CD14-positive monocyte (primary cell): ENCODE results near the gene XIRP2. TPM values are rescaled to one million over a fixed set of nuclear protein-coding genes. Genes with fewer than 3 reads are reported as not detected.

Experiments
- DNase-seq, 3 donors: peaks; one replicate each; pipeline ENCODE4 v3.0.0-alpha.2; 2011 to 2022
- H2AFZ ChIP-seq: 2 replicates; pipeline ENCODE4 v1.6.0; 2012; ENCODE audit warnings: mild to moderate bottlenecking, low read depth, low read length, inconsistent platforms; ENCODE audit not compliant: insufficient read depth, poor library complexity, severe bottlenecking
- H3K27ac ChIP-seq, 2 donors: 1 replicate in 1 of 2; 2 replicates in 1 of 2; pipeline ENCODE4 v1.5.1; 2012 to 2013; ENCODE audit warnings: low read length in 2 of 2, control low read depth in 1 of 2, inconsistent platforms in 1 of 2, low read depth in 1 of 2, mild to moderate bottlenecking in 1 of 2
- H3K27me3 ChIP-seq, 2 donors: one replicate each; pipeline versions ENCODE4 v1.6.0 to v1.6.1; 2011 to 2013; ENCODE audit warnings: low read length in 2 of 2; ENCODE audit not compliant: control insufficient read depth in 2 of 2, insufficient read depth in 2 of 2
- H3K36me3 ChIP-seq, 2 donors: replicated peaks in 1 of 2; 1 replicate in 1 of 2; 2 replicates in 1 of 2; pipeline versions ENCODE4 v1.5.1 to v1.6.1; 2012 to 2013; ENCODE audit warnings: low read length in 2 of 2, control low read depth in 1 of 2, inconsistent platforms in 1 of 2, mild to moderate bottlenecking in 1 of 2; ENCODE audit not compliant: insufficient read depth in 2 of 2, control insufficient read depth in 1 of 2
- H3K4me1 ChIP-seq, 2 donors: 1 replicate in 1 of 2; 2 replicates in 1 of 2; pipeline versions ENCODE4 v1.5.1 to v1.6.1; 2012 to 2013; ENCODE audit warnings: low read length in 2 of 2, control low read depth in 1 of 2, inconsistent platforms in 1 of 2, mild to moderate bottlenecking in 1 of 2, moderate library complexity in 1 of 2; ENCODE audit not compliant: insufficient read depth in 2 of 2, control insufficient read depth in 1 of 2
- H3K4me2 ChIP-seq: replicated peaks from 2 replicates; pipeline ENCODE3; 2012; ENCODE audit warnings: low read length, moderate library complexity, mild to moderate bottlenecking; ENCODE audit not compliant: poor library complexity, severe bottlenecking; ENCODE audit errors: extremely low read depth
- H3K4me3 ChIP-seq, 3 experiments: fragments of 200-600 bp in 1 of 3; sonication (generic) in 1 of 3; replicated peaks in 1 of 3; 1 replicate in 2 of 3; 2 replicates in 1 of 3; pipeline ENCODE4 v1.5.1; 2011 to 2013; ENCODE audit warnings: low read length in 3 of 3, mild to moderate bottlenecking in 3 of 3, control low read depth in 2 of 3, low read depth in 2 of 3, inconsistent platforms in 1 of 3, moderate library complexity in 1 of 3
- H3K79me2 ChIP-seq: 2 replicates; pipeline ENCODE4 v1.6.0; 2012; ENCODE audit warnings: mild to moderate bottlenecking, control low read depth, inconsistent platforms, low read length, moderate library complexity; ENCODE audit not compliant: insufficient read depth
- H3K9ac ChIP-seq: 2 replicates; pipeline ENCODE4 v1.6.0; 2017; ENCODE audit warnings: low read length, mild to moderate bottlenecking; ENCODE audit not compliant: insufficient read depth, poor library complexity, severe bottlenecking
- H3K9me3 ChIP-seq, 2 donors: replicated peaks in 1 of 2; 1 replicate in 1 of 2; 2 replicates in 1 of 2; pipeline versions ENCODE4 v1.5.1 to v1.6.1; 2012 to 2013; ENCODE audit warnings: low read length in 2 of 2, control low read depth in 1 of 2; ENCODE audit not compliant: control insufficient read depth in 1 of 2, insufficient read depth in 1 of 2
- H4K20me1 ChIP-seq: 2 replicates; pipeline ENCODE4 v1.6.0; 2012; ENCODE audit warnings: mild to moderate bottlenecking, low read length, control low read depth, moderate library complexity; ENCODE audit not compliant: insufficient read depth
- H3K27ac Mint-ChIP-seq, 7 donors: one replicate each; pipeline ENCODE4 v1.8.0; 2020; ENCODE audit warnings: mild to moderate bottlenecking in 7 of 7, mixed read lengths in 7 of 7, moderate library complexity in 6 of 7, inconsistent platforms in 2 of 7
- H3K27me3 Mint-ChIP-seq, 3 donors: one replicate each; pipeline ENCODE4 v1.8.0; 2021 to 2022; ENCODE audit warnings: low read depth in 3 of 3, mild to moderate bottlenecking in 3 of 3, mixed read lengths in 3 of 3, moderate library complexity in 3 of 3, inconsistent platforms in 1 of 3
- H3K36me3 Mint-ChIP-seq, 2 donors: one replicate each; pipeline ENCODE4 v1.8.0; 2020; ENCODE audit warnings: mixed read lengths in 2 of 2, inconsistent platforms in 1 of 2, mild to moderate bottlenecking in 1 of 2
- H3K4me1 Mint-ChIP-seq: one replicate; pipeline ENCODE4 v1.8.0; 2020; ENCODE audit warnings: mild to moderate bottlenecking, mixed read lengths
- H3K4me3 Mint-ChIP-seq, 2 donors: one replicate each; pipeline ENCODE4 v1.8.0; 2020; ENCODE audit warnings: mild to moderate bottlenecking in 2 of 2, mixed read lengths in 2 of 2, moderate library complexity in 1 of 2
- H3K9me3 Mint-ChIP-seq, 7 donors: one replicate each; pipeline ENCODE4 v1.8.0; 2020 to 2022; ENCODE audit warnings: mixed read lengths in 7 of 7, mild to moderate bottlenecking in 6 of 7, moderate library complexity in 6 of 7, inconsistent platforms in 2 of 7
- WGBS: methylation state at CpG from one replicate; pipeline ENCODE4 v1.1.5; 2013; ENCODE audit warnings: missing lambda C conversion rate; ENCODE audit not compliant: insufficient coverage; 5-methylcytosine and 5-hydroxymethylcytosine counted together
- intact Hi-C, 2 donors: fragments of 100-400 bp; cut with micrococcal nuclease; formaldehyde crosslinking; loops; one replicate each; pipeline versions ENCODE4 v1.15.0 to v1.15.1; 2023
- polyA plus RNA-seq, 3 donors: library from polyadenylated mRNA; depleted of rRNA in 1 of 3; unstranded in 2 of 3; stranded (reverse) in 1 of 3; fragments of 300-500 nt in 2 of 3; fragments of >200 nt in 1 of 3; fragmentation: Illumina TruSeq in 2 of 3; gene quantifications; 1 replicate in 2 of 3; 2 replicates in 1 of 3; pipeline ENCODE4 v1.2.3, GENCODE V29; 2012 to 2021
- TF ChIP-seq, protein P1 (sequence below): fragments of 200-600 bp; IDR thresholded peaks from one replicate; pipeline ENCODE4 v1.8.0; 2022; ENCODE audit warnings: antibody characterized with exemption, mild to moderate bottlenecking

XIRP2 gene
- polyA plus RNA-seq, 3 donors, result not detected

DNA sequence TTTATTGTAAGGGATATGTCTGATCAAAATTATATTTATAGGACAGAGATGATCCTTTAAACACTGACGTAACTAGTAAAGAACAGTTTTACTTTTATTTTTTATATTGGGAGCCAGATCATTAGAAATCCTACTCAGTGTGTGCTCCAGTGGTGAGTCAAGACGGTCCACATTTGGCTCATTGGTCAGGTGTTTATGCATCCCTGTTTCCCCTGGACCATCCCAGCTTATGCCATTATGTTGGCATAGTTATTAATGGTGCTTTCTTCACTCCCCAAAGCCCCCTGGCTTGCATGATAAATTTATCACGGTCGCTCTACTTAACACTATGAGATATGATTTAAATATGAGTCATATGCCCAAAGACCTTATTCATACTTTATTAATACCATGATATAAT, 293.4 kb downstream of the XIRP2 start:
- no peak overlapping the region for H3K4me3 Mint-ChIP-seq
- Histone ChIP-seq H3K9me3 (no peaks in the 10 kb centered on the region), H3K36me3 (no peaks in the 10 kb centered on the region), H4K20me1 (no peaks in the 10 kb centered on the region), H3K79me2 (no peaks in the 10 kb centered on the region), H3K4me1 (no peaks in the 10 kb centered on the region), H2AFZ (no peak overlapping the region), H3K27ac (no peak overlapping the region), H3K4me2 (no peak overlapping the region), H3K9ac (no peak overlapping the region), H3K4me3 (no peak overlapping the region), H3K27me3 (no peaks in the 10 kb centered on the region)
- no peaks in the 10 kb centered on the region for H3K27me3 Mint-ChIP-seq
- H3K9me3 Mint-ChIP-seq, result peaks cover 0 to 4% (median 0%) of the 10 kb centered on the region in 7 donors
- TF ChIP-seq, protein P1, sequence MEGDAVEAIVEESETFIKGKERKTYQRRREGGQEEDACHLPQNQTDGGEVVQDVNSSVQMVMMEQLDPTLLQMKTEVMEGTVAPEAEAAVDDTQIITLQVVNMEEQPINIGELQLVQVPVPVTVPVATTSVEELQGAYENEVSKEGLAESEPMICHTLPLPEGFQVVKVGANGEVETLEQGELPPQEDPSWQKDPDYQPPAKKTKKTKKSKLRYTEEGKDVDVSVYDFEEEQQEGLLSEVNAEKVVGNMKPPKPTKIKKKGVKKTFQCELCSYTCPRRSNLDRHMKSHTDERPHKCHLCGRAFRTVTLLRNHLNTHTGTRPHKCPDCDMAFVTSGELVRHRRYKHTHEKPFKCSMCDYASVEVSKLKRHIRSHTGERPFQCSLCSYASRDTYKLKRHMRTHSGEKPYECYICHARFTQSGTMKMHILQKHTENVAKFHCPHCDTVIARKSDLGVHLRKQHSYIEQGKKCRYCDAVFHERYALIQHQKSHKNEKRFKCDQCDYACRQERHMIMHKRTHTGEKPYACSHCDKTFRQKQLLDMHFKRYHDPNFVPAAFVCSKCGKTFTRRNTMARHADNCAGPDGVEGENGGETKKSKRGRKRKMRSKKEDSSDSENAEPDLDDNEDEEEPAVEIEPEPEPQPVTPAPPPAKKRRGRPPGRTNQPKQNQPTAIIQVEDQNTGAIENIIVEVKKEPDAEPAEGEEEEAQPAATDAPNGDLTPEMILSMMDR, result no peak
- DNase-seq, result no peak
- no peaks in the 10 kb centered on the region for H3K4me1 Mint-ChIP-seq
- intact Hi-C loops, result no loop called here
- no peak overlapping the region for H3K27ac Mint-ChIP-seq
- H3K36me3 Mint-ChIP-seq, result no peaks in the 10 kb centered on the region
- WGBS, result no CpG with 5 or more reads among the region's 4 CpGs

DNA sequence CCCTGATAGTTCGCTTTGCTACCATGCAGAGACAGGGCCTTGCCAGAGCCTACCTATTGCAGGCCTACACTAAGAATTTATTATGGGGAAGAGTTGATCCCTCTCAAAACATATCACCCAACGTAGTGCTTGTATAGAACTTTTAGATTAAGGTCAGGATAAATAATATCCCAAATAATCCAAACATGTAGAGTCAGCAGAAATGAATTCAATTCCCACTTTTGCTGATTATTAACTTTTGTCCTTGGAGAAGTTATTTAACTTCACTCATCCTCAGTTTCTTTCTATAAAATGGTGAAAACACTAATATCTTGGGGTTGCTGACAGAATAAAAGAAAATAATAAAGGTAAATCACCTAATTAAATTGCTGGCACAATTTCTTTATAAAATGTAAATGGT, 294.1 kb downstream of the XIRP2 start:
- intact Hi-C loops, result no loop called here
- no CpG with 5 or more reads among the region's 2 CpGs for WGBS
- no peak overlapping the region for H3K27ac ChIP-seq
- Mint-ChIP-seq H3K9me3 (peaks cover 0 to 4% (median 0%) of the 10 kb centered on the region in 7 donors), H3K27me3 (no peaks in the 10 kb centered on the region), H3K4me1 (no peaks in the 10 kb centered on the region), H3K27ac (no peak overlapping the region), H3K4me3 (no peak overlapping the region), H3K36me3 (no peaks in the 10 kb centered on the region)
- no peaks in the 10 kb centered on the region for H4K20me1 ChIP-seq
- H3K9ac ChIP-seq, result no peak overlapping the region
- no peak overlapping the region for H3K4me2 ChIP-seq
- no peak for DNase-seq
- H2AFZ ChIP-seq, result no peak overlapping the region
- no peaks in the 10 kb centered on the region for H3K36me3 ChIP-seq
- no peak overlapping the region for H3K4me3 ChIP-seq
- no peaks in the 10 kb centered on the region for H3K79me2 ChIP-seq
- TF ChIP-seq, protein P1, result no peak
- no peaks in the 10 kb centered on the region for H3K4me1 ChIP-seq
- H3K27me3 ChIP-seq, result no peaks in the 10 kb centered on the region
- H3K9me3 ChIP-seq, result no peaks in the 10 kb centered on the region
